NCI-H526 treated with DMSO at 0.1 percent for 48 hours (cell line): ENCODE measurements around the gene S100A10.

Experiments
- DNase-seq: peaks from one replicate; lab custom pipeline; 2025; lab: John Stamatoyannopoulos, UW

The S100A10 gene, protein sequence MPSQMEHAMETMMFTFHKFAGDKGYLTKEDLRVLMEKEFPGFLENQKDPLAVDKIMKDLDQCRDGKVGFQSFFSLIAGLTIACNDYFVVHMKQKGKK

DNA sequence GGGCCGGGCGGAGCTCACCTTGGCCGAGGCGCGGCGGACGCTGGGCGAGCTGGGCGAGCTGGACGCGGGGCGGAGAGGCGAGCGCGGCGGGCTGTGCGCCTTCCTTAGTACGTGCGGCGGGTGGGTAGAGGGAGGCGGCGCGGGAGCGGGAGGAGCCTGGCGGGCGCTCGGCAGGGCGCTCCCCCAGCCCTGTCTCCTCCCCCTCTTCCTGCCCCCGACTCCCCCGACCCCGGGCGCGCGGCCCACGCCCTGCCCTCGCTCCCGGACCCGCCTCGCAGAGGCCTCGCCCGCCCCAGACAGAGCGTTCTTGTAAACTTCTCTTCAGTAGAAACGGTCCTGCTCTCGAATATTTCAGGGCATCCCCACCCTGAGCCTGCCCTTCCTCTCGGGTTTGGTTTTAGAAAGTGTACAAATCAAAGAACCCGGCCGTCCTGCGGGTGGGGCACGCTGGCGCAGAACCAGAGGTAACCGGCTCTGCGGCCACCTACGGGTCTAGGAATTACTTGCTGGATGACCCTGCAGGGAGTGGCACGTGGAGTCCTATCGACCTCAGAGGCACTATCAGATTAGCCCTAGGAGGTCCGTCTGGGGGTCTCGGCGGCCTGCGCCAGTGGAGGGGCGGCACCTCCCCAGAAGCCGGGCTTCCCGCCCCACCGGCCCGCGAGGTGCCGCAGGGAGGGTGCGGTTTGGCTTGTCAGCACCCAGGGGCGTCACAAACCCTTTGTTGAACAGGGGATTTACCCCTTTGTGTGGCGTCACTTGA lies at the start of gene S100A10:
Gene S100A10 (minus strand): TSS at position 126 of the 763 bp plus-strand sequence. CDS start 7,629 bp downstream, outside the sequence.
- peak; percentile 31 for DNase-seq

GRCh38 chr1:152042030-152042429 lies 48.4 kb upstream of the S100A10 start:
- no peak for DNase-seq

DNA sequence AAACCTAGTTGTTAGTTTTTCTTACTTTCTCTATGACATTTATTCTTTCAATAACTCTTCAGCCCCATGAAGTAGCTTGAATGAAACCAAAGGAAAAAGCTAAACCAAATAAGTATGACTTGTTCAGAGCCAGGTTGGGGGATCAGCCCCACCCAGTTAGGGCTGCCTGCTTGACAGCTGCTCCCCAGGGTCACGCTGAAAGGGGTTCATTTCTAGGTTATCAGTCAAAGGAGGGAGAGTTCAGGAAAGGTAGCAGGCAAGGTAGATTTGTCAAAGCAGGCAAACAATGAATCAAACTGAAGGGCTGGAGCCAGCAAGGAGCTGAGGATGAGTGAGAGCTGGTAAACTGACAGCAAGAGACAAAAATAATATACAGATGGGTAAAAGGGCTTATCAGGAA lies 46.2 kb upstream of the S100A10 start:
- DNase-seq, result no peak

- DNase-seq, result no peak
These were observed 45.8 kb upstream of the S100A10 start for GRCh38 chr1:152039461-152039860.

- DNase-seq, result no peak
These were observed 45.2 kb upstream of the S100A10 start for GRCh38 chr1:152038871-152039270.

GRCh38 chr1:152036267-152037216 lies 42.9 kb upstream of the S100A10 start, which contains the start of gene S100A11:
TSS of gene S100A11 (minus strand) at chr1:152037004. CDS start at chr1:152036915, 89 bp downstream.
- peak; percentile 73 for DNase-seq

- DNase-seq, result peak; percentile 67
These were observed 42.0 kb upstream of the S100A10 start for GRCh38 chr1:152035539-152036266.

- peak; percentile 93 for DNase-seq
These were observed 41.2 kb upstream of the S100A10 start for GRCh38 chr1:152034654-152035538.

- no peak for DNase-seq
These were observed 40.6 kb upstream of the S100A10 start for GRCh38 chr1:152034324-152034653.

GRCh38 chr1:152029929-152030211 lies 36.2 kb upstream of the S100A10 start:
- DNase-seq, result no peak

GRCh38 chr1:152029144-152029928 lies 35.7 kb upstream of the S100A10 start:
- DNase-seq, result no peak

- no peak for DNase-seq
These were observed 33.2 kb upstream of the S100A10 start for GRCh38 chr1:152026895-152027294.

DNA sequence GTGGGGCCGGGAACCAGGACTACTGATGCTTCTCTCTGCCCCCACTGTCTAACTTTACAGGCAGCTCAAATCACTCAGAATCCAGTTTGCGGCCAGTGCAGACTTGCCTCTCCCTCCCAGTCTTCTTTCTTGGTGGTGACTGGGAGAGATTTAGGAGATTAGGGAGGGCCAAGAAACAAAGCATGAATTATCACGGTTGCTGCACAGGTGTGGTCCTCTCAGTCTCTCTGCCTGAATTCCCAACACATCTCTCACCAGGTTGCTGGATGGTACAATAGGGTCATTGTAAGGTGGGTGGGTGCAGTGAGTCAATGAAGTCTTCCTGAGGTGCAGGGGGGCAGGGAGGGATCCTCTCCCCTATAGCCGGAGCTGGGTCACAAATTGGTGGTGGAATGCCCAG lies 30.6 kb upstream of the S100A10 start:
- DNase-seq, result peak; percentile 79

- no peak for DNase-seq
These were observed 29.6 kb upstream of the S100A10 start for GRCh38 chr1:152023221-152023620.

GRCh38 chr1:152022474-152022873 lies 28.8 kb upstream of the S100A10 start:
- DNase-seq, result no peak

- DNase-seq, result no peak
These were observed 27.9 kb upstream of the S100A10 start for GRCh38 chr1:152021569-152021968.

GRCh38 chr1:152020849-152021248 lies 27.2 kb upstream of the S100A10 start:
- DNase-seq, result no peak

DNA sequence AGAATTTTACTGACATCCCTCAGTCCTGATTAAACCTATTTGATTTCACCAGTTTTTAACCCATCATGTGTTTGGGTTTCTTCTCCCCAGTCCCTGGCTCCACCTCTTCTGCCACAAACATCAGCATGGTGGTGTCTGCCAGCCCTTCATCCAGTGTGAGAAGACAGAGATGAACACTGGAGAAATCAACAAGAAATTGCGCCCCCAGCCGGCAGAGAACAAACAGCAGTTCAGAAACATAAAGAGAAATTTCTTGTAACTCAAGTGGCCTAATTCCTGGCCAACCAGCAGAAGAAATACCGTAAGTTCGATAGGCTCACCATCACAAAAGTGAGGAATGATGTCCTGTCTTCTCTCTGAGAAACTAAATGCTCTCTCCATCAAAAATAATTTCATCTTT lies 24.9 kb upstream of the S100A10 start:
- no peak for DNase-seq

GRCh38 chr1:152015766-152016165 lies 22.1 kb upstream of the S100A10 start:
- no peak for DNase-seq

DNA sequence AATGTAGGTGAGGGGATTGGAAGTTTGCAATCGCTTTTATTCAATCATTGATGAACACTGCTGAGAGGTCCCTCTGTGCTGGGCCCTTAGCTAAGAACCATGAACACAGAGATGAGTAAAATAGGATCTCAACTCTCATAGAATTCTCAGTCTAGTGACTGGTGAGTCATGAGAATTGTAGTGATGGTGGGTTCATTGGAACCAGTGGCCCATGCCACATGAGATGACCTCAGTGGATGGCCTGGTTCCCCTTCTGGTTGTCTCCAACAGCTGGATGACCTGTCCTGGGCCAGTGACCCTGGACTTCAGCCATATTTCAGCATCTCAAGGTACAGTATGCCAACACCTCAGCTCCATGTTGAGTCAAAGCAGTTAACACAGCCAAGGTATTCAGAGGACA lies 21.3 kb upstream of the S100A10 start:
- DNase-seq, result no peak
